Activated B cell treated with CpG ODN at 0.5 μM for 24 hours (primary cell): ENCODE data around the gene LENG1. TPM values are rescaled to one million over a fixed set of nuclear protein-coding genes. Genes with fewer than 3 reads are reported as not detected.

Experiments
- ATAC-seq: fragments of 200-7000 bp; cut with Tn5 transposase; one replicate; pipeline ENCODE4 v1.10.0; 2021; ENCODE audit warnings: low read depth, mild to moderate bottlenecking, moderate library complexity
- CTCF ChIA-PET: fragments of 350-600 bp; sonication (Branson Sonifier 250); formaldehyde crosslinking; loops from one replicate; lab custom pipeline; 2021; ENCODE audit warnings: antibody characterized with exemption; lab: Charles Lee
- POLR2A ChIA-PET: fragments of 350-600 bp; sonication (Branson Sonifier 250); formaldehyde crosslinking; loops from one replicate; lab custom pipeline; 2021; ENCODE audit warnings: antibody characterized with exemption; lab: Charles Lee
- DNase-seq: peaks from one replicate; pipeline ENCODE4 v3.0.0; 2022
- H3K27ac Mint-ChIP-seq: one replicate; pipeline ENCODE4 v1.8.0; 2020; ENCODE audit warnings: mixed read lengths
- H3K27me3 Mint-ChIP-seq: one replicate; pipeline ENCODE4 v1.8.0; 2021; ENCODE audit warnings: mixed read lengths
- H3K36me3 Mint-ChIP-seq: one replicate; pipeline ENCODE4 v1.8.0; 2021; ENCODE audit warnings: low read depth, mixed read lengths
- H3K4me1 Mint-ChIP-seq: one replicate; pipeline ENCODE4 v1.8.0; 2021; ENCODE audit warnings: mixed read lengths
- H3K4me3 Mint-ChIP-seq: one replicate; pipeline ENCODE4 v1.8.0; 2020; ENCODE audit warnings: mild to moderate bottlenecking, mixed read lengths
- H3K9me3 Mint-ChIP-seq: one replicate; pipeline ENCODE4 v1.8.0; 2020; ENCODE audit warnings: mixed read lengths
- intact Hi-C: fragments of 100-400 bp; cut with micrococcal nuclease; formaldehyde crosslinking; loops from one replicate; pipeline ENCODE4 v1.15.1; 2024
- total RNA-seq: library from RNA; stranded (reverse); gene quantifications from 2 replicates; pipeline ENCODE4 v1.2.3, GENCODE V29; 2022
- TF ChIP-seq, protein P1 (sequence below): fragments of 200-600 bp; IDR thresholded peaks from one replicate; pipeline ENCODE4 v1.8.0; 2022; ENCODE audit warnings: antibody characterized with exemption, mild to moderate bottlenecking

The LENG1 gene
- total RNA-seq, 1 donor from 2014 or later: 8.3 TPM

DNA sequence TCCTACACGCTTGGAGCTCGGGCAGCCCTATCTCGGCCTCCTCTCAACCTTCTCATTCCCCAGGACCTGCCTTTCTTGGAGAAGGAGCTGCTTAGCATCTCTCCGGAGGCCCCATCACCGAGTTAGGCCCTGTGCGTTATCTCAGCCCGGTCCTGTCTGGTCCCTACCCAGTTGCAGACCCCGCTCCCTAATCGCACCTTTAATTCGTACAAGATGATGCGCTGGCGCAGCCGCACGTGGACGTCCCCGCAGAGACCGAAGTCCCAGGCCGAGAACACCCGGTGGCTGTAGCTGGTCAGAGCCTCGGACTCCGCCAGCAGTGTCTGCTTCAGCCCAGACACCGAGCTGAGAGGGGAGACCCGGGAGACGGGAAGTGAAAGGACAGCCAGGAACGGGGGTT lies 5.7 kb upstream of the LENG1 start:
- H3K27ac Mint-ChIP-seq: no peak overlapping the region
- no peak for ATAC-seq
- intact Hi-C loops: loop anchor here (10.0 kb wide), 1 partner anchor 130 kb away; no protein-coding TSS in a partner anchor

DNA sequence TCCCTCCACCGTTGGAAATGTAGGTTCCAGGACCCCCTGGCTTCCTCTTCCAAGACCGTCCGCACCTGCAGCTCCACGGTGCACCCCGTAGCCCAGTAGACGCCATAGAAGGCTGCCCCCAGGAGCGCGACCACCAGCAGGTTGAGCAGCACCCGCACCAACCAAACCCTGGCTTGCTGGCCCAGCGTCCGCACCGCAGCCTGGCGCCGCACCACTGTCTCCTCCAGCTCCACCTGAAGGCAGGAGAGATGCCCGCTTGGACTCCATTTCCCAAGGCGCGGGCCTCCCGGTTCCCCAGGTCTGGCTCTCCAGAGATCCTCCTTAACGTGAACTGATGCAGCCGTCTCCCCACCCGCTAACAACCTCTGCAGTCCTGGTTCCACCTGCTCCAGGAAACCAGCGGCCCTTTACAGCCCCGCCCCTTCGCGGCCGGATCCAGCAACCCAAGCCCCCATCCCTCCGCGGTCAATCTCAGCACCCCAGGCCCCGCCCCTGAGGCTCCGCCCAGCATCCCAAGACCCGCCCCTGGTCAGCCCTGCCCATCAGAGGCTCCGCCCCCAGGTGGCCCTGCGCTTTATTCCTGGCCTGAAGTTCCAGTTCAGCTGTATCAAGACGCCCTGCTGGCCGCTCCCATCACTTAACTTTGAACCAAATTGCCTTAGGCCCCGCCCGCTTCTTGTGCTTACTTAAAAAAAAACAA lies 5.0 kb upstream of the LENG1 start:
- CTCF ChIA-PET: no interaction called here
- no peak overlapping the region for H3K27ac Mint-ChIP-seq
- no peaks in the 10 kb centered on the region for H3K9me3 Mint-ChIP-seq
- peaks cover 4% of the 10 kb centered on the region for H3K36me3 Mint-ChIP-seq
- intact Hi-C loops: loop anchor here (10.0 kb wide), 1 partner anchor 130 kb away; no protein-coding TSS in a partner anchor
- POLR2A ChIA-PET: interaction anchor here (0.7 kb wide), 1 partner anchor 25 kb away, joined by 4 read pairs; the partner anchor contains the start of gene MBOAT7
- H3K27me3 Mint-ChIP-seq: peaks cover 19% of the 10 kb centered on the region
- DNase-seq: no peak
- ATAC-seq: no peak
- H3K4me3 Mint-ChIP-seq: no peak overlapping the region
- H3K4me1 Mint-ChIP-seq: peaks cover 46% of the 10 kb centered on the region
- TF ChIP-seq, protein P1, sequence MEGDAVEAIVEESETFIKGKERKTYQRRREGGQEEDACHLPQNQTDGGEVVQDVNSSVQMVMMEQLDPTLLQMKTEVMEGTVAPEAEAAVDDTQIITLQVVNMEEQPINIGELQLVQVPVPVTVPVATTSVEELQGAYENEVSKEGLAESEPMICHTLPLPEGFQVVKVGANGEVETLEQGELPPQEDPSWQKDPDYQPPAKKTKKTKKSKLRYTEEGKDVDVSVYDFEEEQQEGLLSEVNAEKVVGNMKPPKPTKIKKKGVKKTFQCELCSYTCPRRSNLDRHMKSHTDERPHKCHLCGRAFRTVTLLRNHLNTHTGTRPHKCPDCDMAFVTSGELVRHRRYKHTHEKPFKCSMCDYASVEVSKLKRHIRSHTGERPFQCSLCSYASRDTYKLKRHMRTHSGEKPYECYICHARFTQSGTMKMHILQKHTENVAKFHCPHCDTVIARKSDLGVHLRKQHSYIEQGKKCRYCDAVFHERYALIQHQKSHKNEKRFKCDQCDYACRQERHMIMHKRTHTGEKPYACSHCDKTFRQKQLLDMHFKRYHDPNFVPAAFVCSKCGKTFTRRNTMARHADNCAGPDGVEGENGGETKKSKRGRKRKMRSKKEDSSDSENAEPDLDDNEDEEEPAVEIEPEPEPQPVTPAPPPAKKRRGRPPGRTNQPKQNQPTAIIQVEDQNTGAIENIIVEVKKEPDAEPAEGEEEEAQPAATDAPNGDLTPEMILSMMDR: no peak

More for the DNA sequence above, 5.7 kb upstream of the LENG1 start:
- Mint-ChIP-seq H3K36me3 (peaks cover 1% of the 10 kb centered on the region), H3K4me1 (peaks cover 39% of the 10 kb centered on the region), H3K27me3 (peaks cover 19% of the 10 kb centered on the region), H3K9me3 (no peaks in the 10 kb centered on the region), H3K4me3 (no peak overlapping the region)
- ChIA-PET POLR2A (interaction anchor here (0.7 to 1.0 kb wide), 2 partner anchors 24 to 28 kb away, joined by 3 to 4 read pairs; partner anchors contain the start of genes CNOT3 and MBOAT7), CTCF (no interaction called here)
- TF ChIP-seq, protein P1: no peak
- no peak for DNase-seq

DNA sequence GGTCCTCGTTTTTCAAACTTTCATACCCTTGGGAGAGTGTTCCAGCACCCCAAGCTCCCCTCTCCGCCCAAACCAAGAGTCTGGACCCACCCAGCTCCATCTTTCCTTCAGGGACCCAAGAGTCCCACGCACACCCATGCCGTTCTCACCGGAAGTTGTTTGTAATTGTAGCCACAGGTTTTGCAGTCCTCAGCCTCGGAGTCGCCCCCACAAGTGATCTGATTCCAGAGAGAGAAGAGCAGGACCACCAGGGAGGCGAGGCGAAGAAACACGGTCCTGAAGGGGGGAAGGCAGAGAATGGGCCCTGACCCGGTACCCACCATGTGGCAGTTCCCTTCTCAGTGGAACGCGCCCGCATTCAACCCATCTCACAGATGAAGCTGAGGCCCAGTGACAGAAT lies 3.4 kb upstream of the LENG1 start:
- intact Hi-C loops: loop anchor here (1.0 to 10.0 kb wide), 2 partner anchors 38 to 132 kb away; no protein-coding TSS in a partner anchor
- Mint-ChIP-seq H3K4me1 (peaks cover 54% of the 10 kb centered on the region), H3K27ac (no peak overlapping the region), H3K4me3 (no peak overlapping the region), H3K36me3 (peaks cover 15% of the 10 kb centered on the region), H3K9me3 (no peaks in the 10 kb centered on the region), H3K27me3 (peaks cover 15% of the 10 kb centered on the region)
- POLR2A ChIA-PET: interaction anchor here (0.7 kb wide), 1 partner anchor 38 kb away, joined by 3 read pairs; the partner anchor contains the start of gene RPS9
- ATAC-seq (no peak), DNase-seq (no peak)
- TF ChIP-seq, protein P1: no peak
- CTCF ChIA-PET: no interaction called here

DNA sequence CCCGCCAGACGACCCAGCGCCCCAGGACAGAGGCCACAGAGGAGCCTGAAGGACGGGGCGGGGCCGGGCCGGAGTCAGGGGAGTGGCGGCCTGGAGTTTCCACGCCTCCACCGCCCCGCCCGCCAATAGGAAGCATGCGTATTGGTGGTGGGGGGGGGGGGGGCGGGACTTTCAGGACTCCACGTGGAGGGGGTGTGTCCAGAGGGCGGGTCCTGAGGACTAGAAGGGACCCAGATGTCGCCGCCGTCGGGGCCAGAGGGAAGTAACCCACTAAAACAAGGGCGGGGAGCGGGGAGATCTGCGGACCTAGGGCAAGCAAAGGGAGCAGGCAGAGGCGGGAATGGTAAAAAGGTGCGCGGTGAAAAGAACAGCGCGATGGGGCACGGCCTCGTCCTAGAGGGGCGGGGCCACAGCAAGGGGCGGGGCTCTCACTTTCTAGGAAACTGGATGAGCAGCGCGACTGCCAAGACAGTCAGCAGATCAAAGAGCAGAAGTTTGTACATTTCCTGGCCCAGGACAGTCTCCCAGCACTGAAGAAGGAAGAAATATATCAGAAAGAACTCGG lies 2.8 kb upstream of the LENG1 start:
- POLR2A ChIA-PET: interaction anchor here (0.7 kb wide), 1 partner anchor 38 kb away, joined by 3 read pairs; the partner anchor contains the start of gene RPS9
- peak; percentile 71 for DNase-seq
- TF ChIP-seq, protein P1: no peak
- H3K27me3 Mint-ChIP-seq: peaks cover 15% of the 10 kb centered on the region
- peak overlapping the region; percentile 88 for H3K4me3 Mint-ChIP-seq
- H3K27ac Mint-ChIP-seq: no peak overlapping the region
- peak; percentile 34 for ATAC-seq
- CTCF ChIA-PET: no interaction called here
- H3K36me3 Mint-ChIP-seq: peaks cover 19% of the 10 kb centered on the region
- H3K9me3 Mint-ChIP-seq: no peaks in the 10 kb centered on the region
- intact Hi-C loops: loop anchor here (1.0 to 10.0 kb wide), 2 partner anchors 39 to 132 kb away; no protein-coding TSS in a partner anchor
- H3K4me1 Mint-ChIP-seq: peaks cover 54% of the 10 kb centered on the region

DNA sequence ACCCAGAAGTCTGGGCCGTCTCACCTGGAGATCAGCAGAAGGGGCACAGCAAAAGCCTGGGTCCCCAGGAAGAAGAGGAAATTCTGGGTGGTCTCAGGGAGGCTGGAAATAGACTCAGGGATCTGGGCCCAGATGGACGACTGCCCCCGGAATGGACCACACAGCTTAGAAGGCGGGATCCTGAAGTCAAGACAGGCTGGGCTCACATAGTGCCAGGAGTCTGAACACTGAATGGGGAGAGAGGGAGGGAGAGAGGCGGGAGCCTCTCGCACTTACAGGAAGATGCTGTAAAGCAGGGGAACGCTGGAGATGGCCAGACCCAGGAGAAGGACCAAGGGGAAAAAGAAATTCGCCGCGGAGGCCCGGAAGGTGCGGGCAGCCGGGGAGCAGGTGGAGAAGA lies 1.3 kb upstream of the LENG1 start:
- H3K27ac Mint-ChIP-seq: peak overlapping the region; percentile 99
- intact Hi-C loops: loop anchor here (1.0 to 10.0 kb wide), 2 partner anchors 134 to 288 kb away; partner anchors contain the start of gene LENG8
- H3K9me3 Mint-ChIP-seq: no peaks in the 10 kb centered on the region
- CTCF ChIA-PET: no interaction called here
- DNase-seq (no peak), ATAC-seq (no peak)
- H3K36me3 Mint-ChIP-seq: peaks cover 31% of the 10 kb centered on the region
- TF ChIP-seq, protein P1: no peak
- peak overlapping the region; percentile 100 for H3K4me3 Mint-ChIP-seq
- POLR2A ChIA-PET: interaction anchor here (0.7 to 3.8 kb wide), 3 partner anchors 24 to 40 kb away, joined by 7 to 55 read pairs (median 19); partner anchors contain the start of genes MBOAT7, RPS9 and TSEN34
- H3K4me1 Mint-ChIP-seq: peaks cover 56% of the 10 kb centered on the region
- peaks cover 14% of the 10 kb centered on the region for H3K27me3 Mint-ChIP-seq
